ENCODE measurements around the gene CNOT6L. TPM values are rescaled to one million over a fixed set of nuclear protein-coding genes. Genes with fewer than 3 reads are reported as not detected.

CNOT6L gene
- total RNA-seq, 3 donors from 2014 or later = 52.2 to 59.1 (median 56.5) TPM

DNA sequence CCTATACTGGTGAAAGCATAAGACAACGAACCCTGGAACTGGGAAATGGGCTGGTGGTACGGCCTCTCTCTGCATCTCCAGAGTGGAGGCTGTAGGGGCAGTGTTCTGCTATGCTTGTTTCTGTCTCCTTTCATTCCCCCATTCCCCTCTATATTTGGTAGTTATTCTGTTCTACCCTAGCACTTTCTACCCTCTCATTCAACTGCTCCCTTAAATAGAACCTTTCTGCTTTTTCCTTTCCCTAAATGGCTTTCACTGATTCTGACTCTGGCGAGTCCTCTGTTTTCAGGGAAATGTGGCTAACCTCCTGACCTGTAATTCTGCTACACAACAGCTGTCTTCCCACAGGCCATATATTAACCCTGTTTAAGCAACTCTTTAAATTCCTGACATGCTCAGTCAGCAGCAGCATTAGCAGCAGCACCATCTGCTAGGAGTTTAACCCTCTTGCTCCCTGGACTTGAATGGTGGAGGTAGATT, 119.4 kb downstream of the CNOT6L start:
- DNase-seq (no peak), ATAC-seq (no peak)
- no peaks in the 10 kb centered on the region for H3K36me3 Mint-ChIP-seq (ENCODE audit: insufficient read depth)
- H3K4me1 Mint-ChIP-seq (ENCODE audit: low read depth) = no peaks in the 10 kb centered on the region
- H3K27me3 Mint-ChIP-seq (ENCODE audit: low read depth) = no peaks in the 10 kb centered on the region
- H3K4me3 Mint-ChIP-seq = no peak overlapping the region
- no peaks in the 10 kb centered on the region for H3K9me3 Mint-ChIP-seq

DNA sequence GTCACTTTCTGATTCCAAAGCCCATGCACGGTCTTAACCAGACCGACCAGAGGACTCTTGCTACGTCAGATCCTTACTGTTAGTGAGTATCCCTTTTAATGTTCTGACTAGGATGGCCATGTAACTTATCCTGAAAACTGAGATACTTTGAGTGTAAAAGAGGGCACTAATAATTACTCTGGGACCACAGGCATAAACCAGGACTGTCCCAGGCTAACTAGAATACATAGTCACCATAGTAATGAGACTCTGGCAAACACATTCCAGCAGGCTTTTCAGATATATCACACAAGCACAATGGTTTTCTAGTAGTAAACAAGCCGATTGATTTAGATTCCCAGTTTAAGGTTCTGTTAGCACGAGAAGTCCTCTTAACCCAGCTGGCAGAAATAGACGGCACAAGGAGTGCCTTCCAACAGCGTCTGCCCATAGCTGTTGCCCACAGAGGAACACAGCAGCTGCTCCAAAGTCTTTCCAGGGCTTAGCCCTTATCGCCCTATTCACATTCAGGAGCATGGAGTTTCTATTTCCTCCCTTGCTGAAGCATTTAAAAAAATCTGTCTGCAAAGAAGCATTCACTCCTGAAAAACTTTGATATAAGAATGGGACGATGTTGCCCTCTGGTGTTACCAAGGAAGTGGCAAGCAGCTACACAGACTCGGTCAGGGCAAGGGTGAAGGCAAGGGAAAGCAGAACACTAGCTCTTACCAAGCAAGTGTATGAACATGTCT, 121.1 kb downstream of the CNOT6L start:
- DNase-seq (no peak), ATAC-seq (no peak)
- H3K4me1 Mint-ChIP-seq (ENCODE audit: low read depth) = no peaks in the 10 kb centered on the region
- H3K36me3 Mint-ChIP-seq (ENCODE audit: insufficient read depth) = peaks cover 2% of the 10 kb centered on the region
- no peaks in the 10 kb centered on the region for H3K27me3 Mint-ChIP-seq (ENCODE audit: low read depth)
- no peaks in the 10 kb centered on the region for H3K9me3 Mint-ChIP-seq
- no peak overlapping the region for H3K4me3 Mint-ChIP-seq

DNA sequence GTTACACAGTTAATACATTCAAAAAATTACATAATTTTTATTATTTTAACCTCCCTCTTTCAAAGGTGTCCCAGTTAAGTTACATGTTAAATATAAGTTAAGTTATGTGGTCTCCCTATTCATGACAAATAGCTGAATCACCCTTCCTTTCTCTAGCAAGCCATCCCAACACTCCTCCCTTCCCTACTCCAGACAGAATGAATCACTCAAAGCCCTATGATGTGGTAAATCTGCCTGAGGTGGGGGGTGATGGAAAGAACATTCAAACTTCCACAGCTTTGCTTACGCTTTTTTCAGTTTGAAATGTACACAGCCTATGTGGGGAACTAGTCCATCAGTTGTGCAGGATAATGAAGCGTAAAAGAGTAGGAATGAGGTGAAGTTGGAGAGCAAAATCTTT, 123.4 kb downstream of the CNOT6L start:
- DNase-seq (no peak), ATAC-seq (no peak)
- no peak overlapping the region for H3K4me3 Mint-ChIP-seq
- H3K36me3 Mint-ChIP-seq (ENCODE audit: insufficient read depth) = peaks cover 2% of the 10 kb centered on the region
- H3K9me3 Mint-ChIP-seq = no peaks in the 10 kb centered on the region
- H3K27me3 Mint-ChIP-seq (ENCODE audit: low read depth) = no peaks in the 10 kb centered on the region
- H3K4me1 Mint-ChIP-seq (ENCODE audit: low read depth) = no peaks in the 10 kb centered on the region

DNA sequence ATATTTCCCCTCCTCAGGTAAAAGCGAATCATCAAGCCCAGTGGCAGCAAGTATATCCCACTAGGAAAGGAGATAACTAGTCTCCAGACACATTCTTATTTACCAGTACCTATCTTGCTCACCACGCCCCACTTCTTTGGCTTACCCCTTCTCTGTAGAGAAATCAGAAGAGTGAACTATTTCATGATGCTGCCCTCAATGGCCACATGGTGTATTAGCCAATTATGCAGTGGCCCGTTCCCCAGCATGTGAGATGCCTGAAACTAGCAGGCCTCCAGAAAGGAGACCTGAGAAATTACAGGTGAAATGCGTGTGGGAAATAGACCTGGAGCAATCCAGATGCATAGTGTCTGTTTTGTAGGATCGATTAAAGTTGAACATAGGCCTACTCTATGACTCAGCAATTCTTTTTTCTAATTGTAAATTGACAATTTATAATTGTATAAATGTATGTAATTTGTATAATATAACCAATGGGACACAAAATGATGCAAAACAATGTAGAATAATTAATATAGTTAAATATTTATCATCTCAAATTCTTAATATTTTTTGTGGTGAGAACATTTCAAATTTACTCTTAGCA, 126.2 kb downstream of the CNOT6L start:
- Mint-ChIP-seq H3K9me3 (no peaks in the 10 kb centered on the region), H3K4me1 (ENCODE audit: low read depth) (no peaks in the 10 kb centered on the region), H3K27me3 (ENCODE audit: low read depth) (no peaks in the 10 kb centered on the region), H3K4me3 (no peak overlapping the region), H3K36me3 (ENCODE audit: insufficient read depth) (peaks cover 2% of the 10 kb centered on the region)
- no peak for ATAC-seq
- DNase-seq = no peak

DNA sequence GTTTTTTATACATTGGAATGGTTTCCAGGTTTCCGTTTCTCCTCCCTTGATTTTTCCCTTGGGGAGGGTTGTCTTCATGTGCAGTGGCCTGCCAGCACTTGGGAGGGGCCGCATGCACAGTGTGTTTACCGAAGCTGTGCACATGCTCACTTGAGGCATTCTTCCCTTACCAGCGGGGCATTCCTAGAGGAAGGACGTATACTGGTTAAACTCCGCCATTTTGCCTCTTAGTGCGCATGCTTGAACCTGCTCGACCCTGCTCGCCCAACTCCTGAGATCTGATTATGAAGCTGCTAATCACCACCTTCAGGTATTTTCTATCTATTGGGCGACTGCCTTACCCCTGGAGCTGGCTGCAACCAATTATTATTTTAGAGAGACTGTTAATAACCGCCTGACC, 137.4 kb downstream of the CNOT6L start:
- Mint-ChIP-seq H3K9me3 (no peaks in the 10 kb centered on the region), H3K4me1 (ENCODE audit: low read depth) (no peaks in the 10 kb centered on the region), H3K27me3 (ENCODE audit: low read depth) (peaks cover 3% of the 10 kb centered on the region), H3K36me3 (ENCODE audit: insufficient read depth) (no peaks in the 10 kb centered on the region), H3K4me3 (no peak overlapping the region)
- ATAC-seq (no peak), DNase-seq (no peak)

DNA sequence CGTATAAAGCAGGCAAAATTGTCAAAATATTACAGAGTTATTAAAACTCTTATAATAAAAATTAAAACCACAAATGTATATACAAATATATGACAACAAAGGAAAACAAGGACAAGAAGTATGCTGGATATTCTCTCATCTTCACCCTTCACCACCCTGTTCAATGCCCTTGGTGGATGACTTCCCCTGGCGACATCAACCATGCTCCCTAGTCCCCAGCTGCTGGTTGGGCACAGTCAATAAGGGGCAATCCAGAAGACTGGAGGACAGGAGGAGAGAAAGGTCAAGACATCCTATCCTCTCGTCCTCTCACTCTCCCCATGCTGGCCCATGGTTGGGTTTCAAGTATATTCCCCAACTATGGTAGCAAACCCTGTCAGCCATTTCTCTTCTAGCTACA, 142.3 kb downstream of the CNOT6L start:
- Mint-ChIP-seq H3K4me1 (ENCODE audit: low read depth) (no peaks in the 10 kb centered on the region), H3K9me3 (no peaks in the 10 kb centered on the region), H3K36me3 (ENCODE audit: insufficient read depth) (no peaks in the 10 kb centered on the region), H3K4me3 (no peak overlapping the region), H3K27me3 (ENCODE audit: low read depth) (peaks cover 3% of the 10 kb centered on the region)
- no peak for ATAC-seq
- no peak for DNase-seq

DNA sequence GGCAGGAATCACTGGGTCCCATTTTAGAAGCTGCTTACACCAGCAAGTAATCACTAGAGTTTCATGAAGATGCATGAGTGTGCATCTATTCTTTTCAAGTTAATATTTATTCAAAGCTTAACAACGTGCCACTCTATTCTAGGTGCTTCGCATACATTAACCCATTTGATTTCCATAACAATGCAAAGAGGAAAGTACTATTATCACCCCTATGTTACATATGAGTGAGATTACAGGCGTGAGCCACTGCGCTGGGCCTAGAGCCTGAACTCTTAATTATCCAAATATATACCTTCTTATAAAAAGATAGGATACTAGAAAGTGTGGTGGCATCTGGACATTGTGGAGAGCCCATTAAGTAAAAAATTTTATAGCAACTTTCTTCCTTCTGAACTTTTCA, 148.1 kb downstream of the CNOT6L start:
- Mint-ChIP-seq H3K4me3 (no peak overlapping the region), H3K27me3 (ENCODE audit: low read depth) (peaks cover 2% of the 10 kb centered on the region), H3K9me3 (no peaks in the 10 kb centered on the region), H3K36me3 (ENCODE audit: insufficient read depth) (no peaks in the 10 kb centered on the region), H3K4me1 (ENCODE audit: low read depth) (no peaks in the 10 kb centered on the region)
- DNase-seq = no peak
- no peak for ATAC-seq

DNA sequence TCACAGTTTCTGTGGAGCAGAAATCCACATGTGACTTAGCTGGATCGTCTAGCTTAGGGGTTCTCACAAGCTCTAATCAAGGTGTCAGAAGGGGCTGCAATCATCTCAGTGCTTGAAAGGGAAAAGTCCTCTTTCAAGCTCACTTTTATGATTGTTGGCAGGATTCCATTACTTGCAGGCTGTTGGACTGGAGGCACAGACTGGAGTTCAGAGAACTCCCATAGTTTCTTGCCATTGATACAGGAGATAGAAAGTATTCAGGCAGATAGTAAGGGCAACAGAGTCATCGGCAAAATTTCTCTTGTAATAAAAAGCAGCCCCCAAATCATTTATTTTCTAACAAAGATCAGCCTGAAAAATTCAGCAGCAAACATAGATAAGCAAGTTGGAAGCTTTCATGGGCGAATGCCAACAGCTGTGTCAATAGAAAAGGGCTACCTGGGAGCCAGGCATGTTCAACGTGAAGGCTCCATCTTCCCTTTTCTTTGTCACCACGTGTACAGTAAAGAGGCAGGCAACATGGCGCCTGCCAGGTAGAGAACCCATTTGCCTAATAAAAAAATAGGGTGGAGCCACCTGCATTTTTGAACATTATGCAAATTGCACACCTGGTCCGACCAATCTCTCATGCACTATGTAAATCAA, 149.1 kb downstream of the CNOT6L start:
- Mint-ChIP-seq H3K4me1 (ENCODE audit: low read depth) (no peaks in the 10 kb centered on the region), H3K9me3 (no peaks in the 10 kb centered on the region), H3K36me3 (ENCODE audit: insufficient read depth) (no peaks in the 10 kb centered on the region), H3K4me3 (no peak overlapping the region), H3K27me3 (ENCODE audit: low read depth) (peaks cover 2% of the 10 kb centered on the region)
- DNase-seq (no peak), ATAC-seq (no peak)

DNA sequence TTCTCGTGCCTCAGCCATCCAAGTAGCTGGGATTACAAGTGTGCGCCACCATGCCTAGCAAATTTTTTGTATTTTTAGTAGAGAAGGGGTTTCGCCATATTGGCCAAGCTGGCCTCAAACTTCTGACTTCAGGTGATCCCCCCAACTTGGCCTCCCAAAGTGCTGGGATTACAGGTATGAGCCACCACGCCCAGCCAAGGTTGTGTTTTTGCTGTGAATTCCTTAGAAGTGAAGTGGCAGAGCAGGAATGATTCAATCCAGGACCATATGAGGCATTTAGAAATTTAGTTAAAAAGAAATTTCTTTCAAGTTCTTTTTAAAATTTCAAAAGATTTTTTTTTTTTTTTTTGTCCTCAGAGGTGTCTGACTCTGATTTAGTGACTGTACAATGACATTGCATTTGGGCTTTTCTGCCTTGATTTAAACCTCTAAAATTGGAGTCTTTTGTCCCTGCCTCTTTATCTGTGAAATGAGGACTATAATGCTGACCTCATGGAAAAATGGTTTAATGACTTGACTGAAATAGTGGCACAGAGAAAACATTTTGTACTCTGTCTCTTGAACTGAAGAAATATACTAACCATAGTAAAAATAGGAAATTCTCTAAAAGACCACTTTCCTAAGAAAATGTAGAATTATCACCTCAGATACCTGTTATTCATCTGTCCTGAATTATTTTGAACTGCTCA, 153.6 kb downstream of the CNOT6L start:
- no peak overlapping the region for H3K4me3 Mint-ChIP-seq
- H3K36me3 Mint-ChIP-seq (ENCODE audit: insufficient read depth) = no peaks in the 10 kb centered on the region
- ATAC-seq (no peak), DNase-seq (no peak)
- H3K9me3 Mint-ChIP-seq = no peaks in the 10 kb centered on the region
- peaks cover 2% of the 10 kb centered on the region for H3K27me3 Mint-ChIP-seq (ENCODE audit: low read depth)
- no peaks in the 10 kb centered on the region for H3K4me1 Mint-ChIP-seq (ENCODE audit: low read depth)

Other genes with a start within 250 kb of the CNOT6L start
- 1 to 10 TPM in 2 of 3 donors, under 1 TPM in 1; 0.56 to 2.8 (median 1.7) TPM for gene CXCL13, start 213.5 kb downstream of the CNOT6L start, total RNA-seq
- gene MRPL1, start 43.5 kb upstream of the CNOT6L start, total RNA-seq = 100 to 1,000 TPM in 1 of 3 donors, 10 to 100 TPM in 2; 90.1 to 111 (median 98.0) TPM
- gene FRAS1, start 238.0 kb upstream of the CNOT6L start, total RNA-seq = under 1 TPM; 0.03 to 0.08 (median 0.08) TPM

Data from activated T-cell treated with anti-CD3 and anti-CD28 coated beads, Interleukin-2, amount 50 U/mL, for 4 hours (primary cell).